HepG2 (cell line): ENCODE data around the gene TNFRSF9. TPM values are rescaled to one million over a fixed set of nuclear protein-coding genes. Genes with fewer than 3 reads are reported as not detected.

Experiments used
- SRSF1 ChIP-seq: fragments of 200-400 bp; formaldehyde crosslinking; optimal IDR thresholded peaks from 2 replicates; pipeline ENCODE3; 2017; ENCODE audit warnings: mild to moderate bottlenecking, low read depth, low read length, moderate library complexity
- TOE1 ChIP-seq: sonication (generic); formaldehyde crosslinking; IDR thresholded peaks from 2 replicates; pipeline ENCODE4 v1.4.0; 2020; ENCODE audit warnings: mild to moderate bottlenecking, missing genetic modification reagents
- ZNF12 ChIP-seq: sonication (generic); formaldehyde crosslinking; IDR thresholded peaks from 2 replicates; pipeline ENCODE4 v1.5.0; 2020; ENCODE audit warnings: missing genetic modification reagents
- ZNF143 ChIP-seq: sonication (generic); formaldehyde crosslinking; IDR thresholded peaks from 2 replicates; pipeline ENCODE4 v1.4.0; 2020; ENCODE audit warnings: missing genetic modification reagents
- ZNF253 ChIP-seq: sonication (generic); formaldehyde crosslinking; IDR thresholded peaks from 2 replicates; pipeline ENCODE4 v1.8.0; 2022; ENCODE audit warnings: mild to moderate bottlenecking, missing genetic modification reagents, borderline replicate concordance
- ZNF260 ChIP-seq: sonication (generic); formaldehyde crosslinking; IDR thresholded peaks from 2 replicates; pipeline ENCODE4 v1.4.0; 2020; ENCODE audit warnings: missing genetic modification reagents, low read depth, mild to moderate bottlenecking, borderline replicate concordance
- ZNF430 ChIP-seq: sonication (generic); formaldehyde crosslinking; IDR thresholded peaks from 2 replicates; pipeline ENCODE4 v1.9.0; 2021; ENCODE audit warnings: mild to moderate bottlenecking, missing genetic modification reagents
- ZNF773 ChIP-seq: sonication (generic); formaldehyde crosslinking; IDR thresholded peaks from 2 replicates; pipeline ENCODE4 v1.4.0; 2020; ENCODE audit warnings: missing genetic modification reagents, borderline replicate concordance
- polyA plus RNA-seq, 8 experiments: library from polyadenylated mRNA; depleted of rRNA in 3 of 8; stranded (reverse) in 7 of 8; unstranded in 1 of 8; fragments of >200 nt; fragmentation: Illumina TruSeq in 4 of 8; extraction: Trizol in 4 of 8; gene quantifications; 2 replicates each; pipeline versions ENCODE4 v1.2.1 to v1.2.3, GENCODE V29; 2011 to 2016; ENCODE audit warnings: low read depth in 4 of 8, missing spikeins in 1 of 8, mixed read lengths in 1 of 8; ENCODE audit not compliant: insufficient read depth in 1 of 8
- total RNA-seq, 5 experiments: library from RNA; depleted of rRNA; stranded (reverse); fragments of >200 nt; fragmentation: Illumina TruSeq; extraction: Trizol; gene quantifications; 2 replicates each; pipeline ENCODE4 v1.2.3, GENCODE V29; 2016; ENCODE audit warnings: low read depth in 1 of 5
- TF ChIP-seq, protein P1 (sequence below): IDR thresholded peaks from 2 replicates; pipeline ENCODE4 v1.6.1; 2018; ENCODE audit warnings: missing genetic modification reagents, mild to moderate bottlenecking, missing compliant biosample characterization
- TF ChIP-seq, protein P2 (sequence below): fragments of 450-650 bp; IDR thresholded peaks from 2 replicates; pipeline ENCODE4 v1.6.1; 2017
- TF ChIP-seq, protein P3 (sequence below): sonication (generic); formaldehyde crosslinking; IDR thresholded peaks from 2 replicates; pipeline ENCODE4 v1.4.0; 2020; ENCODE audit warnings: mild to moderate bottlenecking, missing genetic modification reagents
- TF ChIP-seq, protein P4 (sequence below): sonication (generic); formaldehyde crosslinking; IDR thresholded peaks from 2 replicates; pipeline ENCODE4 v1.4.0; 2020; ENCODE audit warnings: mild to moderate bottlenecking, missing genetic modification reagents
- TF ChIP-seq, protein P5 (sequence below): sonication (generic); formaldehyde crosslinking; IDR thresholded peaks from 2 replicates; pipeline ENCODE4 v1.4.0; 2020; ENCODE audit warnings: mild to moderate bottlenecking, missing genetic modification reagents

The TNFRSF9 gene
- total and polyA plus RNA-seq, 2 of the 13 experiments (the other 11 are each of a cell fraction or from before 2014, with no cell fraction given), result 0.07 TPM; not detected in 1

DNA sequence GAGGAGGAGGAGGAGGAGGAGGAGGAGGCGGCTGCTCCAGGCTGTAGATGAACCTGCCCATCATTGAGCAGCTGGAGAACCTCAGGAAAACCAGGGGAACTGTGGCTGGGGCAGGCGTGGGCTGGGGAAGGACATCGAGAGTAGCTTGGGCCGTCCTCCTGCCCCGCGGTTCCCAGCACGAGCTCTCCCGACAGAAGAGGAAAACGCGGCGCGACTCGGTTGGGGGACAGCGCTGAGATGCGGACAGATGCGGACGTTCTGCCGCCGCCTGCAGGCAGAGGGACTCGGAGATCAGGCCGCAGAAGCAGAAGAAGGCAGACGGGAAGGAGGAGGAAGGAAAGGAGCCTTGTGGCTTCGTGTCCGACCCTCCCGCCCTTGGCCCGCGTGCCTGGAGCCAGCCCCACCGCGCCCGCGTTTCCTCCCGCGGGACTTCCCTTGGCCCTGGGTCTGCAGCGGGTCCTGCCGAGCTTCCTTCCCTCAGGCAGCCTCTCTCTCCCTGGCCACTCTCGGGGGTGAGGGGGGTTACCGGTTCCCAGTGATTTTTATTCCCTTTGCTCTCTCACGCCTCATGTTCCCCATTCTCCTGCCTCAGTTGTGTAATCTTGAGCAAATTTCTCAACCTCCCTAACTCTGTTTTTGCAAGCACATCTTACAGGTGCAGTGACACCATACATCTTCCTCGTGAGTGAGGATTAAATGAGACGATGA, 1.7 kb upstream of the TNFRSF9 start (continued):
- TF ChIP-seq, protein P1, sequence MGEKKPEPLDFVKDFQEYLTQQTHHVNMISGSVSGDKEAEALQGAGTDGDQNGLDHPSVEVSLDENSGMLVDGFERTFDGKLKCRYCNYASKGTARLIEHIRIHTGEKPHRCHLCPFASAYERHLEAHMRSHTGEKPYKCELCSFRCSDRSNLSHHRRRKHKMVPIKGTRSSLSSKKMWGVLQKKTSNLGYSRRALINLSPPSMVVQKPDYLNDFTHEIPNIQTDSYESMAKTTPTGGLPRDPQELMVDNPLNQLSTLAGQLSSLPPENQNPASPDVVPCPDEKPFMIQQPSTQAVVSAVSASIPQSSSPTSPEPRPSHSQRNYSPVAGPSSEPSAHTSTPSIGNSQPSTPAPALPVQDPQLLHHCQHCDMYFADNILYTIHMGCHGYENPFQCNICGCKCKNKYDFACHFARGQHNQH (CRISPR knock-in tag), result no peak
- no peak for TF ChIP-seq SRSF1
- TF ChIP-seq TOE1 (CRISPR knock-in tag), result no peak
- TF ChIP-seq ZNF430 (CRISPR knock-in tag), result no peak
- no peak for TF ChIP-seq ZNF143
- TF ChIP-seq, protein P2, sequence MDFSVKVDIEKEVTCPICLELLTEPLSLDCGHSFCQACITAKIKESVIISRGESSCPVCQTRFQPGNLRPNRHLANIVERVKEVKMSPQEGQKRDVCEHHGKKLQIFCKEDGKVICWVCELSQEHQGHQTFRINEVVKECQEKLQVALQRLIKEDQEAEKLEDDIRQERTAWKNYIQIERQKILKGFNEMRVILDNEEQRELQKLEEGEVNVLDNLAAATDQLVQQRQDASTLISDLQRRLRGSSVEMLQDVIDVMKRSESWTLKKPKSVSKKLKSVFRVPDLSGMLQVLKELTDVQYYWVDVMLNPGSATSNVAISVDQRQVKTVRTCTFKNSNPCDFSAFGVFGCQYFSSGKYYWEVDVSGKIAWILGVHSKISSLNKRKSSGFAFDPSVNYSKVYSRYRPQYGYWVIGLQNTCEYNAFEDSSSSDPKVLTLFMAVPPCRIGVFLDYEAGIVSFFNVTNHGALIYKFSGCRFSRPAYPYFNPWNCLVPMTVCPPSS, result no peak
- TF ChIP-seq ZNF12, result no peak
- TF ChIP-seq, protein P3, sequence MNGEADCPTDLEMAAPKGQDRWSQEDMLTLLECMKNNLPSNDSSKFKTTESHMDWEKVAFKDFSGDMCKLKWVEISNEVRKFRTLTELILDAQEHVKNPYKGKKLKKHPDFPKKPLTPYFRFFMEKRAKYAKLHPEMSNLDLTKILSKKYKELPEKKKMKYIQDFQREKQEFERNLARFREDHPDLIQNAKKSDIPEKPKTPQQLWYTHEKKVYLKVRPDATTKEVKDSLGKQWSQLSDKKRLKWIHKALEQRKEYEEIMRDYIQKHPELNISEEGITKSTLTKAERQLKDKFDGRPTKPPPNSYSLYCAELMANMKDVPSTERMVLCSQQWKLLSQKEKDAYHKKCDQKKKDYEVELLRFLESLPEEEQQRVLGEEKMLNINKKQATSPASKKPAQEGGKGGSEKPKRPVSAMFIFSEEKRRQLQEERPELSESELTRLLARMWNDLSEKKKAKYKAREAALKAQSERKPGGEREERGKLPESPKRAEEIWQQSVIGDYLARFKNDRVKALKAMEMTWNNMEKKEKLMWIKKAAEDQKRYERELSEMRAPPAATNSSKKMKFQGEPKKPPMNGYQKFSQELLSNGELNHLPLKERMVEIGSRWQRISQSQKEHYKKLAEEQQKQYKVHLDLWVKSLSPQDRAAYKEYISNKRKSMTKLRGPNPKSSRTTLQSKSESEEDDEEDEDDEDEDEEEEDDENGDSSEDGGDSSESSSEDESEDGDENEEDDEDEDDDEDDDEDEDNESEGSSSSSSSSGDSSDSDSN (CRISPR knock-in tag), result peak; percentile 41; the same call in 1 of the 2 replicates
- no peak for TF ChIP-seq ZNF253 (CRISPR knock-in tag)
- no peak for TF ChIP-seq ZNF260 (CRISPR knock-in tag)
- TF ChIP-seq, protein P4, sequence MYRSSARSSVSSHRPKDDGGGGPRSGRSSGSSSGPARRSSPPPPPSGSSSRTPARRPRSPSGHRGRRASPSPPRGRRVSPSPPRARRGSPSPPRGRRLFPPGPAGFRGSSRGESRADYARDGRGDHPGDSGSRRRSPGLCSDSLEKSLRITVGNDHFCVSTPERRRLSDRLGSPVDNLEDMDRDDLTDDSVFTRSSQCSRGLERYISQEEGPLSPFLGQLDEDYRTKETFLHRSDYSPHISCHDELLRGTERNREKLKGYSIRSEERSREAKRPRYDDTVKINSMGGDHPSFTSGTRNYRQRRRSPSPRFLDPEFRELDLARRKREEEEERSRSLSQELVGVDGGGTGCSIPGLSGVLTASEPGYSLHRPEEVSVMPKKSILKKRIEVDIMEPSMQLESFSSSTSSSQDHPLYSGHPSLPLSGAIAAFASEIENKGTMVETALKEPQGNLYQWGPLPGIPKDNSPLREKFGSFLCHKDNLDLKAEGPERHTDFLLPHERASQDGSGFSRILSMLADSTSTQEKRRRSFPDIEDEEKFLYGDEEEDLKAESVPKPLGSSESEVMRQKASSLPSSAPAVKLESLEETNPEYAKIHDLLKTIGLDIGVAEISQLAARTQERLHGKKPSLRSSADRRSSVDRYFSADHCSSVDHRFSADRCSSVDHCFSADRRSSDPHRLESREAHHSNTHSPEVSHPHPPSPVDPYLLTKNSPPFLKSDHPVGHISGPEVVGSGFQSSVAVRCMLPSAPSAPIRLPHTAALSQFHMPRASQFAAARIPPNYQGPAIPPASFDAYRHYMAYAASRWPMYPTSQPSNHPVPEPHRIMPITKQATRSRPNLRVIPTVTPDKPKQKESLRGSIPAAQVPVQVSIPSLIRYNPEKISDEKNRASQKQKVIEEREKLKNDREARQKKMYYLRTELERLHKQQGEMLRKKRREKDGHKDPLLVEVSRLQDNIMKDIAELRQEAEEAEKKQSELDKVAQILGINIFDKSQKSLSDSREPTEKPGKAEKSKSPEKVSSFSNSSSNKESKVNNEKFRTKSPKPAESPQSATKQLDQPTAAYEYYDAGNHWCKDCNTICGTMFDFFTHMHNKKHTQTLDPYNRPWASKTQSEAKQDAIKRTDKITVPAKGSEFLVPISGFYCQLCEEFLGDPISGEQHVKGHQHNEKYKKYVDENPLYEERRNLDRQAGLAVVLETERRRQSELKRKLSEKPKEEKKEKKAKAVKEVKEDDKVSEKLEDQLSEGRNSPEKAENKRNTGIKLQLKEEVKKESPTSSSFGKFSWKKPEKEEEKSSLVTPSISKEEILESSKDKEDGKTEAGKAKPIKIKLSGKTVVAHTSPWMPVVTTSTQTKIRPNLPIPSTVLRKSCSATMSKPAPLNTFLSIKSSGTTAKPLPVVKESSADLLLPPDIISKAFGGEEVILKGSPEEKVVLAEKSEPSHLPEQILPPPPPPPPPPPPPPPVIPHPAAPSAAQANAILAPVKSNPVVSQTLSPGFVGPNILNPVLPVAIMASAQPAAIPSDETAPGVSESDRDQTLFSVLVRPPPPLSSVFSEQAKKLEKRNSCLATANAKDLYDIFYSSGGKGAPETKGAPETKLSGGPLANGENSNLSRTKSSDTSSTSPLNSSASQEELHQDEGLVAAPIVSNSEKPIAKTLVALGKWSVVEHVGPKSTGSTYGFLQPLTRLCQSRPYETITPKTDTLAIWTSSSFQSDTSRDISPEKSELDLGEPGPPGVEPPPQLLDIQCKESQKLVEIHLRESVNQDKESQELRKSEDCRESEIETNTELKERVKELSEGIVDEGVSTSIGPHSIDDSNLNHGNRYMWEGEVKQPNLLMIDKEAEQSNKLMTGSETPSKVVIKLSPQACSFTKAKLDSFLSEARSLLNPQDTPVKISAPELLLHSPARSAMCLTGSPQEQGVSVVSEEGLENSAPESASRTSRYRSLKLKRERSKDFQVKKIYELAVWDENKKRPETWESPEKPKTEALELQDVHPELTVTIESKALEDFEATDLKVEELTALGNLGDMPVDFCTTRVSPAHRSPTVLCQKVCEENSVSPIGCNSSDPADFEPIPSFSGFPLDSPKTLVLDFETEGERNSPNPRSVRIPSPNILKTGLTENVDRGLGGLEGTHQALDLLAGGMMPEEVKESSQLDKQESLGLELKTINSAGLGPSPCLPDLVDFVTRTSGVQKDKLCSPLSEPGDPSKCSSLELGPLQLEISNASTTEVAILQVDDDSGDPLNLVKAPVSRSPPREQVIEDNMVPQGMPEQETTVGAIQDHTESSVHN (CRISPR knock-in tag), result no peak
- TF ChIP-seq, protein P5, sequence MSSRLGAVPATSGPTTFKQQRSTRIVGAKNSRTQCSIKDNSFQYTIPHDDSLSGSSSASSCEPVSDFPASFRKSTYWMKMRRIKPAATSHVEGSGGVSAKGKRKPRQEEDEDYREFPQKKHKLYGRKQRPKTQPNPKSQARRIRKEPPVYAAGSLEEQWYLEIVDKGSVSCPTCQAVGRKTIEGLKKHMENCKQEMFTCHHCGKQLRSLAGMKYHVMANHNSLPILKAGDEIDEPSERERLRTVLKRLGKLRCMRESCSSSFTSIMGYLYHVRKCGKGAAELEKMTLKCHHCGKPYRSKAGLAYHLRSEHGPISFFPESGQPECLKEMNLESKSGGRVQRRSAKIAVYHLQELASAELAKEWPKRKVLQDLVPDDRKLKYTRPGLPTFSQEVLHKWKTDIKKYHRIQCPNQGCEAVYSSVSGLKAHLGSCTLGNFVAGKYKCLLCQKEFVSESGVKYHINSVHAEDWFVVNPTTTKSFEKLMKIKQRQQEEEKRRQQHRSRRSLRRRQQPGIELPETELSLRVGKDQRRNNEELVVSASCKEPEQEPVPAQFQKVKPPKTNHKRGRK, result 0 out of 2 replicates have a peak, but pooled peaks have one; percentile 66
- TF ChIP-seq ZNF773, result 0 out of 2 replicates have a peak, but pooled peaks have one; percentile 18
